Body of pancreas (tissue), 4 donors: ENCODE results near the gene C1orf115. TPM values are rescaled to one million over a fixed set of nuclear protein-coding genes. Genes with fewer than 3 reads are reported as not detected.

ENCODE experiments used
- ATAC-seq: fragments of 150-250 bp; one replicate; pipeline ENCODE4 v1.9.1; 2016
- DNase-seq, 4 donors: peaks; one replicate each; pipeline ENCODE4 v3.0.0-alpha.2; 2019
- H3K27ac ChIP-seq, 4 donors: fragments of 200-600 bp; sonication (generic); 1 replicate in 3 of 4; 2 replicates in 1 of 4; pipeline versions ENCODE4 v1.5.1 to v1.6.1; 2016 to 2019; ENCODE audit warnings: mild to moderate bottlenecking in 1 of 4, mixed read lengths in 1 of 4, moderate library complexity in 1 of 4
- H3K27me3 ChIP-seq, 2 donors: fragments of 200-600 bp; sonication (generic); one replicate each; pipeline ENCODE4 v1.6.0; 2016; ENCODE audit warnings: mild to moderate bottlenecking in 1 of 2
- H3K36me3 ChIP-seq, 2 donors: fragments of 200-600 bp; sonication (generic); replicated peaks in 1 of 2; 2 replicates each; pipeline ENCODE4 v1.5.1; 2016; ENCODE audit warnings: low read depth in 2 of 2; ENCODE audit not compliant: insufficient read depth in 1 of 2
- H3K4me1 ChIP-seq: fragments of 200-600 bp; sonication (generic); one replicate; pipeline ENCODE4 v1.6.0; 2016
- H3K4me3 ChIP-seq, 2 donors: fragments of 200-600 bp; sonication (generic); 1 replicate in 1 of 2; 2 replicates in 1 of 2; pipeline ENCODE4 v1.5.1; 2016 to 2019
- H3K9me3 ChIP-seq, 3 donors: fragments of 200-600 bp; sonication (generic); 1 replicate in 2 of 3; 2 replicates in 1 of 3; pipeline ENCODE4 v1.5.1; 2016
- CTCF ChIP-seq, 7 experiments: fragments of 450-650 bp in 4 of 7; fragments of 200-600 bp in 3 of 7; sonication (generic) in 3 of 7; IDR thresholded peaks; one replicate each; pipeline ENCODE4 v1.5.1; 2016 to 2019; ENCODE audit warnings: antibody characterized with exemption in 7 of 7
- POLR2A ChIP-seq, 3 donors: fragments of 450-650 bp; IDR thresholded peaks; one replicate each; pipeline ENCODE4 v1.6.1; 2016; ENCODE audit warnings: antibody characterized with exemption in 3 of 3, mild to moderate bottlenecking in 2 of 3
- WGBS, 2 donors: methylation state at CpG; one replicate each; pipeline ENCODE4 v1.1.5; 2017; 5-methylcytosine and 5-hydroxymethylcytosine counted together
- intact Hi-C: fragments of 100-400 bp; cut with DNase I; formaldehyde crosslinking; loops from one replicate; pipeline ENCODE4 v1.15.1; 2023
- total RNA-seq, 2 donors: library from RNA; depleted of rRNA; stranded (reverse); fragments of >200 nt; gene quantifications; one replicate each; pipeline ENCODE4 v1.1.0, GENCODE V29; 2016

The C1orf115 gene, protein sequence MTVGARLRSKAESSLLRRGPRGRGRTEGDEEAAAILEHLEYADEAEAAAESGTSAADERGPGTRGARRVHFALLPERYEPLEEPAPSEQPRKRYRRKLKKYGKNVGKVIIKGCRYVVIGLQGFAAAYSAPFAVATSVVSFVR
- 10 to 100 TPM; 10.9 to 11.4 TPM for total RNA-seq

- Histone ChIP-seq H3K27me3 (no peaks in the 10 kb centered on the region), H3K36me3 (no peaks in the 10 kb centered on the region), H3K4me1 (peaks cover 14% of the 10 kb centered on the region), H3K9me3 (no peaks in the 10 kb centered on the region), H3K27ac (peak within 1 kb of the TSS in 3 of 4 donors; percentile 57 to 70 (median 62)), H3K4me3 (peak within 1 kb of the TSS; percentile 86)
- peak; percentile 31 to 58 (median 54) for TF ChIP-seq POLR2A (IDR thresholded peaks at IDR 0.05)
- TF ChIP-seq CTCF (IDR thresholded peaks at IDR 0.05): peak; percentile 97 to 99 (median 98)
- 0 to 1% methylated on average over 14 to 83 of the region's 96 CpGs for WGBS, 2 donors
- ATAC-seq: peak; percentile 97
- DNase-seq: peak; percentile 82 to 92 (median 86)
- intact Hi-C loops: loop anchor here (5.0 kb wide), 1 partner anchor 42 kb away; no protein-coding TSS in a partner anchor
Measured at GRCh38 chr1:220690140-220691052, at the start of gene C1orf115. C1orf115 (plus strand) TSS chr1:220690363; CDS start chr1:220690403, 40 bp downstream.

DNA sequence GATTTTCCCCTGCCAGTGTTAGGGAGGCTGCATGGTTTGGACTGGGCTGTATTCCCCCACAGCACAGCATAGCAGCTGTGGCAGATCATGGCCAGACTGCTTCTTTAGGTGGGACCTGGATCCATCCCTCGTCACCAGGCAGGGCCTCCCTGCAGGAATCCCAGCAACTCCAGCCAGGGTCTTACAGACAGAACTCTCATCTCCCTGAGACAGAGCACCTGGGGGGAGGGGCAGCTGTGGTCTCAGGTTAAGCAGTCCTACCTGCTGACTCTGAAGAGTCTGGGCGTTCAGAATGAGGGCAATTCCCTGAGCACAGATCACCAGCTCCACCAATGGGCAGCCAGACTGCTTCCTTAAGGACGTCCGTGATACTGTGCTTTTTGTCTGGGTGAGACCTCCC, 47.9 kb upstream of the C1orf115 start:
- H3K27ac ChIP-seq: no peak overlapping the region

GRCh38 chr1:220652995-220653394, 37.2 kb upstream of the C1orf115 start:
- TF ChIP-seq CTCF (IDR thresholded peaks at IDR 0.05) (no peak), POLR2A (IDR thresholded peaks at IDR 0.05) (no peak)
- H3K27ac ChIP-seq: no peak overlapping the region
- no peaks in the 10 kb centered on the region for H3K27me3 ChIP-seq
- intact Hi-C loops: no loop called here
- H3K9me3 ChIP-seq: no peaks in the 10 kb centered on the region
- H3K36me3 ChIP-seq: no peaks in the 10 kb centered on the region
- no peaks in the 10 kb centered on the region for H3K4me1 ChIP-seq
- DNase-seq: no peak
- no peak for ATAC-seq
- H3K4me3 ChIP-seq: no peak overlapping the region
- 82 to 83% methylated on average over 13 of the region's 13 CpGs for WGBS, 2 donors

More for the DNA sequence above, 47.9 kb upstream of the C1orf115 start:
- intact Hi-C loops: no loop called here
- WGBS, 2 donors: 83% methylated on average over 4 of the region's 4 CpGs; no CpG with 5 or more reads in 1 of the 2 donors
- DNase-seq: no peak
- ATAC-seq: no peak
- no peaks in the 10 kb centered on the region for H3K36me3 ChIP-seq
- no peak overlapping the region for H3K4me3 ChIP-seq
- no peaks in the 10 kb centered on the region for H3K9me3 ChIP-seq
- no peaks in the 10 kb centered on the region for H3K27me3 ChIP-seq
- no peaks in the 10 kb centered on the region for H3K4me1 ChIP-seq
- TF ChIP-seq POLR2A (IDR thresholded peaks at IDR 0.05) (no peak), CTCF (IDR thresholded peaks at IDR 0.05) (no peak)

DNA sequence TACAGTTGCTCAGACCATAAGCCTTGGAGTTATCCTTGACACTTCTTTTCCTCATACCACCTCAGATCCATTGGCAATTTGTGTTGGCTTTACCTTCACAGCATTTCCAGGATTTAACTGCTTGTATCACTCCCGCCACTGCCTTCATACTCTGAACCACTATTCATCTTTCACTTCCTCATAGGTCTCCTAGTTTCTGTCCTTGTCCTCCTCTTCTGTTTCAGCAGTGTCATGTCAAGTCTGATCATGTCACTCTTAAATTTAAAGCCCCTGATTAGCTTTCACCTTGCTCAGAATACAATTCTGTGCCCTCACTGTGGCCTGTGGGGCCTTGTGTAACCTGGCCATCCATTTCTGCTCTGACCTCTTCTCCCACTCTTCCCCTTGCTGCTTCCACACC, 34.7 kb upstream of the C1orf115 start:
- WGBS, 2 donors: 81 to 93% methylated on average over 1 of the region's 1 CpG
- DNase-seq (no peak), ATAC-seq (no peak)
- no peak for TF ChIP-seq POLR2A (IDR thresholded peaks at IDR 0.05)
- Histone ChIP-seq H3K4me1 (no peaks in the 10 kb centered on the region), H3K36me3 (no peaks in the 10 kb centered on the region), H3K4me3 (no peak overlapping the region), H3K27ac (no peak overlapping the region), H3K9me3 (no peaks in the 10 kb centered on the region), H3K27me3 (no peaks in the 10 kb centered on the region)
- intact Hi-C loops: no loop called here

DNA sequence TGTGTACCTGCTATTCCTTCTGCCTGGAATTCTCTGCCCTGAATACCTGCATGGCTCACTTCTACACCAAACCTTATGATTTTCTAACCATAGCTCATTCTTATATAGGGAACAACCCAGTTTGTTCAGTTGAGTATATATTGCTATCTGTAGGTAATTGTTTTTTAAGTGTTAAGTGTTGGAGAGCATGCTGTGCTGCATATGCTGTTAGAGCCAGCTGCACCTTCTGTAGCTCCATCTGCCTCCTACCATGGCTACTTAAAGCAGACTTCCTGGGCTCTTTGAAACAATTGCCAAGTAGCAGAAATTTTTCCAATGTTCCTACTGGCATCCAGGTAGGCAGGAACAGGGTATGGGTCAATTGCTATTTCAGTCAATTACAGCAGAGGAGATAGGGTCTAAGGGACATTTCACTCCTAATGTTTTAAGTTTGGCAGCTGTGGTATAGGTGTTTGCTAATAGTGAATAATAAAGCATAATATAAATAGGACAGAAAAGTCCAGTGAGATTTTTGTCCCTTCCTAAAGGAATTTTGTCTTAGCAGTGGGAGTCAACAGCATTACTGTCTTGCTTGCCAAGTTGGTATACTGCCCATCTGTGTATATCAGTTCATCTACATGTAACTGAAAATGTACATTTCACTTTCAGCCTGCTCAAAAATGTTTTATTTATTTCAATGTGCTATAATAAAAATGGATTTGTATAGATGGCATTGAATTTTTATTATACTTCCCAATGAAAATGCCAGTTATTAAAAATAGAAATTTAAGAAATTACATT, 34.0 kb upstream of the C1orf115 start:
- Histone ChIP-seq H3K4me1 (no peaks in the 10 kb centered on the region), H3K9me3 (no peaks in the 10 kb centered on the region), H3K27me3 (no peaks in the 10 kb centered on the region), H3K36me3 (no peaks in the 10 kb centered on the region), H3K27ac (no peak overlapping the region), H3K4me3 (no peak overlapping the region)
- ATAC-seq (no peak), DNase-seq (no peak)
- TF ChIP-seq CTCF (IDR thresholded peaks at IDR 0.05) (no peak), POLR2A (IDR thresholded peaks at IDR 0.05) (no peak)
- intact Hi-C loops: no loop called here
